KBM-7 (cell line): ENCODE results near the gene RPL29.

Experiments
- DNase-seq: peaks from one replicate; pipeline ENCODE4 v3.0.0-alpha.2; 2015
- in situ Hi-C: fragments of 300-500 bp; cut with MboI; formaldehyde crosslinking; loops from 2 replicates; pipeline ENCODE4 v1.14.3; 2020; ENCODE audit warnings: low sequenced_read_pairs, low pct_unique_long_range_greater_than_20kb, mixed read lengths

Gene RPL29

GRCh38 chr3:51970606-51971300 lies 24.9 kb downstream of the RPL29 start:
- in situ Hi-C loops, result no loop called here
- no peak for DNase-seq

GRCh38 chr3:51969841-51970240 lies 25.9 kb downstream of the RPL29 start:
- DNase-seq, result no peak
- in situ Hi-C loops, result no loop called here

GRCh38 chr3:51968883-51969678 lies 26.6 kb downstream of the RPL29 start:
- in situ Hi-C loops, result no loop called here

GRCh38 chr3:51968170-51968775 lies 27.4 kb downstream of the RPL29 start:
- peak; percentile 40 for DNase-seq
- in situ Hi-C loops, result no loop called here

More at GRCh38 chr3:51968883-51969678, 26.6 kb downstream of the RPL29 start:
- DNase-seq, result no peak

GRCh38 chr3:51967384-51968169 lies 28.1 kb downstream of the RPL29 start, which contains the start of gene PCBP4:
Gene PCBP4 (minus strand): TSS chr3:51967454. CDS start chr3:51961240, 6,214 bp downstream.
- DNase-seq, result no peak

GRCh38 chr3:51966922-51967383 lies 28.7 kb downstream of the RPL29 start:
- in situ Hi-C loops, result no loop called here

More at GRCh38 chr3:51967384-51968169, 28.1 kb downstream of the RPL29 start, which contains the start of gene PCBP4:
- in situ Hi-C loops, result no loop called here

GRCh38 chr3:51966486-51966885 lies 29.2 kb downstream of the RPL29 start:
- no peak for DNase-seq
- in situ Hi-C loops, result no loop called here

More at GRCh38 chr3:51966922-51967383, 28.7 kb downstream of the RPL29 start:
- no peak for DNase-seq

GRCh38 chr3:51966016-51966415 lies 29.7 kb downstream of the RPL29 start:
- no peak for DNase-seq
- in situ Hi-C loops, result no loop called here

GRCh38 chr3:51964521-51964920 lies 31.2 kb downstream of the RPL29 start:
- in situ Hi-C loops, result no loop called here
- no peak for DNase-seq

GRCh38 chr3:51963951-51964451 lies 31.7 kb downstream of the RPL29 start:
- in situ Hi-C loops, result no loop called here
- DNase-seq, result no peak

GRCh38 chr3:51962854-51963530 lies 32.7 kb downstream of the RPL29 start:
- no peak for DNase-seq
- in situ Hi-C loops, result no loop called here

GRCh38 chr3:51961602-51962569 lies 33.8 kb downstream of the RPL29 start:
- no peak for DNase-seq
- in situ Hi-C loops, result no loop called here

GRCh38 chr3:51961011-51961410 lies 34.7 kb downstream of the RPL29 start:
- DNase-seq, result no peak
- in situ Hi-C loops, result no loop called here

GRCh38 chr3:51960386-51960785 lies 35.3 kb downstream of the RPL29 start:
- DNase-seq, result no peak
- in situ Hi-C loops, result no loop called here

- in situ Hi-C loops, result no loop called here
- no peak for DNase-seq
Observed at GRCh38 chr3:51959651-51960050, 36.0 kb downstream of the RPL29 start.

- in situ Hi-C loops, result no loop called here
- DNase-seq, result no peak
Observed at GRCh38 chr3:51958603-51959521, 36.8 kb downstream of the RPL29 start.
